SU-DHL-6 (cell line): ENCODE measurements around the gene TMED7.

Experiments
- EZH2phosphoT487 ChIP-seq: fragments of 200-600 bp; sonication (generic), shearing (Covaris generic); conservative IDR thresholded peaks from 2 replicates; pipeline ENCODE4 v1.6.1; 2018; ENCODE audit warnings: mild to moderate bottlenecking, antibody characterized with exemption, low read length, moderate library complexity, mixed read lengths
- TF ChIP-seq, protein P1 (sequence below): fragments of 200-600 bp; sonication (generic); IDR thresholded peaks from one replicate; pipeline ENCODE4 v1.5.1; 2017; ENCODE audit warnings: antibody characterized with exemption, mild to moderate bottlenecking, low read length, moderate library complexity; ENCODE audit not compliant: insufficient read depth, poor library complexity, severe bottlenecking

DNA sequence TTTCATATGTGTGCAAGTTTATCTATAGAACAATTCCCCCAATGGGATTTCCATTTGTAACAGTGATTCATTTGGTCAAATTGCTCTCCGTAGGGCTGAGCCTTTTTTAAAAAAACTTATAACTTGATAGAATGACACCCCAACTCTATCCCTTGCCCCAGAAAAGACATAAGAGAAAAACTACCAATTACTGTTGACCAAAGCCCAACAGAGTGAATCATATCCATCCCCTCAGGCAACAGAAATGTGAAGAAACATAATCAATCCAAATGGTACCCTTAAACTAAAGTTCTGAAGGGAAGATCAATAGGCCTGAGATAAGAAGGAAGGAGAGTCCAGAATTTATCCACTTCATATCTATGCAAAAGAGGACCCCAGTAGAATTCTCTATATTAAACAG lies 41.3 kb downstream of the TMED7 start:
- TF ChIP-seq, protein P1, sequence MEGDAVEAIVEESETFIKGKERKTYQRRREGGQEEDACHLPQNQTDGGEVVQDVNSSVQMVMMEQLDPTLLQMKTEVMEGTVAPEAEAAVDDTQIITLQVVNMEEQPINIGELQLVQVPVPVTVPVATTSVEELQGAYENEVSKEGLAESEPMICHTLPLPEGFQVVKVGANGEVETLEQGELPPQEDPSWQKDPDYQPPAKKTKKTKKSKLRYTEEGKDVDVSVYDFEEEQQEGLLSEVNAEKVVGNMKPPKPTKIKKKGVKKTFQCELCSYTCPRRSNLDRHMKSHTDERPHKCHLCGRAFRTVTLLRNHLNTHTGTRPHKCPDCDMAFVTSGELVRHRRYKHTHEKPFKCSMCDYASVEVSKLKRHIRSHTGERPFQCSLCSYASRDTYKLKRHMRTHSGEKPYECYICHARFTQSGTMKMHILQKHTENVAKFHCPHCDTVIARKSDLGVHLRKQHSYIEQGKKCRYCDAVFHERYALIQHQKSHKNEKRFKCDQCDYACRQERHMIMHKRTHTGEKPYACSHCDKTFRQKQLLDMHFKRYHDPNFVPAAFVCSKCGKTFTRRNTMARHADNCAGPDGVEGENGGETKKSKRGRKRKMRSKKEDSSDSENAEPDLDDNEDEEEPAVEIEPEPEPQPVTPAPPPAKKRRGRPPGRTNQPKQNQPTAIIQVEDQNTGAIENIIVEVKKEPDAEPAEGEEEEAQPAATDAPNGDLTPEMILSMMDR = no peak
- no peak for TF ChIP-seq EZH2phosphoT487
